ENCODE results near the gene WDR89. TPM values are rescaled to one million over a fixed set of nuclear protein-coding genes. Genes with fewer than 3 reads are reported as not detected.

WDR89 gene
- total and polyA plus RNA-seq, 9 of the 15 experiments (the other 6 are each of a cell fraction or from before 2014, with no cell fraction given): 9.3 to 25.6 (median 16.2) TPM

DNA sequence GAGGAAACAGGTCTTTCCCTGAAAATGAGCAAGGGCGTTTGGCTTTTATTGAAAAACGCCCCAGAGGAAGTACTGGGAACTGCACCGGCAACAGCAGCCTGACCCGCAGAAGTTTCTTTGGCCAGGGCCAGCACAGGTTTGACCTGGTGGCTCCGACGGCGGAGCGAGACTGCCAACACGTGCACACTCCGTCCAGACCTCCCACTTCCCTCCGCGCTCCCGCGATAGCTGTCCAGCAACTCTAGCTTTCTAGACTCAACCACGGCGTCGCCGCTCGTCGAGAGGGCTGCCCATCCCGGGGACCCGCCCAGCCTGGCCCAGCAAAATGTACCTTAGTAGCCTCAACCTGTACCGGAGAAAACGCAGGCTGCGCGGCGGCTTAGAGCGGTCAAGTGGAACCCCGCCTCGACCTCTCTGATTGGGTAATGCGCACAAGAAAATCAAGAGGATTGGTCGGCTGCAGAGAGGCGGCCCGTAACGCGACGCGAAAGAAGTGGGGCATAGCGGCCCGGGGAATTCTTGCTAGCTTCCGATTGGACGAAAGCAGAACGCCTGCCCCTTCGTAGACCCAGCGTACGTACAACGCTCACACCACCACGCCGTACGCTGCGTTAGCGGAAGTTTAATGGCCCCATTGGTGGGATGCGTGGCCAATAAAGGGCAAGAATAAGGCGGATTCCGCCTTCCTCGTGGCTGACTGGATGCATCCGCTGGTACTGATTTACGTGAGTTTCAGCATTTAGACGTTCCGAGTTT lies at the start of gene WDR89 (continued):
- TF ChIP-seq, protein P1, sequence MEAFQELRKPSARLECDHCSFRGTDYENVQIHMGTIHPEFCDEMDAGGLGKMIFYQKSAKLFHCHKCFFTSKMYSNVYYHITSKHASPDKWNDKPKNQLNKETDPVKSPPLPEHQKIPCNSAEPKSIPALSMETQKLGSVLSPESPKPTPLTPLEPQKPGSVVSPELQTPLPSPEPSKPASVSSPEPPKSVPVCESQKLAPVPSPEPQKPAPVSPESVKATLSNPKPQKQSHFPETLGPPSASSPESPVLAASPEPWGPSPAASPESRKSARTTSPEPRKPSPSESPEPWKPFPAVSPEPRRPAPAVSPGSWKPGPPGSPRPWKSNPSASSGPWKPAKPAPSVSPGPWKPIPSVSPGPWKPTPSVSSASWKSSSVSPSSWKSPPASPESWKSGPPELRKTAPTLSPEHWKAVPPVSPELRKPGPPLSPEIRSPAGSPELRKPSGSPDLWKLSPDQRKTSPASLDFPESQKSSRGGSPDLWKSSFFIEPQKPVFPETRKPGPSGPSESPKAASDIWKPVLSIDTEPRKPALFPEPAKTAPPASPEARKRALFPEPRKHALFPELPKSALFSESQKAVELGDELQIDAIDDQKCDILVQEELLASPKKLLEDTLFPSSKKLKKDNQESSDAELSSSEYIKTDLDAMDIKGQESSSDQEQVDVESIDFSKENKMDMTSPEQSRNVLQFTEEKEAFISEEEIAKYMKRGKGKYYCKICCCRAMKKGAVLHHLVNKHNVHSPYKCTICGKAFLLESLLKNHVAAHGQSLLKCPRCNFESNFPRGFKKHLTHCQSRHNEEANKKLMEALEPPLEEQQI (IDR thresholded peaks at IDR 0.05): peak; percentile 72; the same call in 1 of the 2 replicates
- TF ChIP-seq, protein P2, sequence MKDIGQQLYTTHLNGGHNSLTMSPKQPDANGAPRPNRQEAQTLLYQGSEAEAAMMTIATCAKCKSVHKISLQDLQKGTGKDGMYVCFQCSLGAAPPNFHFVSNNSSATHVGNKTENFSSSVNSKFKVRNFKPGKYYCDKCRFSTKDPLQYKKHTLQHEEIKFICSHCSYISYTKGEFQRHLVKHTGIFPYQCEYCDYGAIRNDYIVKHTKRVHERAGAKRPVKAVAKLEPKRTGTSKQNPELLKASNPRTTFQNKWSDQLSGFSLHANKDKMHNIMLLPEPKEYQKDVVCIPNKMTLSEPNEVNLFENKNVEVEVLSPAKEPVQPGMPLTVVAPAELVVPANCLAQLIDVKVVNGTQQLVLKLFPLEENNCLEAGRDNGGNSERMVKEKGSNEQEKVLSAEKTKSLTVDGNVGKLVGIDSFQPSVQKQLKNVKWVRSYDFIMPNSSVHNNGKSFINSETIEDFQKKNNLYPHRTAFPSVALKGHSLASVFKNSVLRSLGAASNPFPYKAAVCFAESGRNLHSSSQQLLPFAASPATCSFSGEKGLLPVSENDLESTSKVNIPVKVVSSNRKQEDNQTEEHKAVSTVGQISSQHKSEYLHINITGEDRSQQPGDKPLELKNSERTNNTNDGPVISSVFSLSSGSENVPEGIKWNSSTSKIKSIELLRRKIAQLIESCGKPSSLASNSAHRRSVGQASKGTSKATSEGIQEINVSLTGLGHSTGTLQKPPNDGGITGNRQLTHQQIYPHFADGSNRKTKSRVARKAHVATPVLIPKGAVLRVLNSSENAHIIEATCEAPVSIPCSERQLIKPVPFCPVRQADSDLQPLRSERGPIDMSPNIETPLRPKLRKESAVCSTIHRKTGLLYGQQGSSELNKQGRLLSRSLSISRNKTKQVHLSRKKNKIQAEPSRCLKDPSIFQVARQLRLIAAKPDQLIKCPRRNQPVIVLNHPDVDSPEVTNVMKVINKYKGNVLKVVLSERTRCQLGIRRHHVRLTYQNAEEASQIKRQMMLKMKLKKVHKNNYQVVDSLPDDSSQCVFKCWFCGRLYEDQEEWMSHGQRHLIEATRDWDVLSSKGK (CRISPR knock-in tag; IDR thresholded peaks at IDR 0.05): no peak
- TF ChIP-seq, protein P3, sequence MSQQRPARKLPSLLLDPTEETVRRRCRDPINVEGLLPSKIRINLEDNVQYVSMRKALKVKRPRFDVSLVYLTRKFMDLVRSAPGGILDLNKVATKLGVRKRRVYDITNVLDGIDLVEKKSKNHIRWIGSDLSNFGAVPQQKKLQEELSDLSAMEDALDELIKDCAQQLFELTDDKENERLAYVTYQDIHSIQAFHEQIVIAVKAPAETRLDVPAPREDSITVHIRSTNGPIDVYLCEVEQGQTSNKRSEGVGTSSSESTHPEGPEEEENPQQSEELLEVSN (IDR thresholded peaks at IDR 0.05; ENCODE audit: borderline replicate concordance in 1 of 2, extremely low read depth in 1 of 2, insufficient read depth in 1 of 2, insufficient read length in 1 of 2, low read depth in 1 of 2, low read length in 1 of 2, poor library complexity in 1 of 2, severe bottlenecking in 1 of 2): peak; percentile 85 to 95
- TF ChIP-seq POLR2H (tag; IDR thresholded peaks at IDR 0.05; ENCODE audit: low read depth) (peak; percentile 50; the same call in 1 of the 2 replicates), ESRRA (IDR thresholded peaks at IDR 0.05; ENCODE audit: borderline replicate concordance, low read depth) (0 out of 2 replicates have a peak, but pooled peaks have one; percentile 12), JUND (IDR thresholded peaks at IDR 0.05; ENCODE audit: borderline replicate concordance, low read depth, low read length) (no peak; the same call in 1 of the 2 replicates), JUND (tag; IDR thresholded peaks at IDR 0.05; ENCODE audit: borderline replicate concordance, low read depth, low read length) (no peak), CAMTA2 (CRISPR knock-in tag; conservative IDR thresholded peaks at IDR 0.05) (no peak)
- TF ChIP-seq, protein P4, sequence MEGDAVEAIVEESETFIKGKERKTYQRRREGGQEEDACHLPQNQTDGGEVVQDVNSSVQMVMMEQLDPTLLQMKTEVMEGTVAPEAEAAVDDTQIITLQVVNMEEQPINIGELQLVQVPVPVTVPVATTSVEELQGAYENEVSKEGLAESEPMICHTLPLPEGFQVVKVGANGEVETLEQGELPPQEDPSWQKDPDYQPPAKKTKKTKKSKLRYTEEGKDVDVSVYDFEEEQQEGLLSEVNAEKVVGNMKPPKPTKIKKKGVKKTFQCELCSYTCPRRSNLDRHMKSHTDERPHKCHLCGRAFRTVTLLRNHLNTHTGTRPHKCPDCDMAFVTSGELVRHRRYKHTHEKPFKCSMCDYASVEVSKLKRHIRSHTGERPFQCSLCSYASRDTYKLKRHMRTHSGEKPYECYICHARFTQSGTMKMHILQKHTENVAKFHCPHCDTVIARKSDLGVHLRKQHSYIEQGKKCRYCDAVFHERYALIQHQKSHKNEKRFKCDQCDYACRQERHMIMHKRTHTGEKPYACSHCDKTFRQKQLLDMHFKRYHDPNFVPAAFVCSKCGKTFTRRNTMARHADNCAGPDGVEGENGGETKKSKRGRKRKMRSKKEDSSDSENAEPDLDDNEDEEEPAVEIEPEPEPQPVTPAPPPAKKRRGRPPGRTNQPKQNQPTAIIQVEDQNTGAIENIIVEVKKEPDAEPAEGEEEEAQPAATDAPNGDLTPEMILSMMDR (IDR thresholded peaks at IDR 0.05 in 2 of 3, conservative IDR thresholded peaks at IDR 0.05 in 1 of 3; ENCODE audit: insufficient read depth in 2 of 3, low read depth in 1 of 3, low read length in 3 of 3): peak; percentile 55 to 83 (median 68)
- TF ChIP-seq, protein P5, sequence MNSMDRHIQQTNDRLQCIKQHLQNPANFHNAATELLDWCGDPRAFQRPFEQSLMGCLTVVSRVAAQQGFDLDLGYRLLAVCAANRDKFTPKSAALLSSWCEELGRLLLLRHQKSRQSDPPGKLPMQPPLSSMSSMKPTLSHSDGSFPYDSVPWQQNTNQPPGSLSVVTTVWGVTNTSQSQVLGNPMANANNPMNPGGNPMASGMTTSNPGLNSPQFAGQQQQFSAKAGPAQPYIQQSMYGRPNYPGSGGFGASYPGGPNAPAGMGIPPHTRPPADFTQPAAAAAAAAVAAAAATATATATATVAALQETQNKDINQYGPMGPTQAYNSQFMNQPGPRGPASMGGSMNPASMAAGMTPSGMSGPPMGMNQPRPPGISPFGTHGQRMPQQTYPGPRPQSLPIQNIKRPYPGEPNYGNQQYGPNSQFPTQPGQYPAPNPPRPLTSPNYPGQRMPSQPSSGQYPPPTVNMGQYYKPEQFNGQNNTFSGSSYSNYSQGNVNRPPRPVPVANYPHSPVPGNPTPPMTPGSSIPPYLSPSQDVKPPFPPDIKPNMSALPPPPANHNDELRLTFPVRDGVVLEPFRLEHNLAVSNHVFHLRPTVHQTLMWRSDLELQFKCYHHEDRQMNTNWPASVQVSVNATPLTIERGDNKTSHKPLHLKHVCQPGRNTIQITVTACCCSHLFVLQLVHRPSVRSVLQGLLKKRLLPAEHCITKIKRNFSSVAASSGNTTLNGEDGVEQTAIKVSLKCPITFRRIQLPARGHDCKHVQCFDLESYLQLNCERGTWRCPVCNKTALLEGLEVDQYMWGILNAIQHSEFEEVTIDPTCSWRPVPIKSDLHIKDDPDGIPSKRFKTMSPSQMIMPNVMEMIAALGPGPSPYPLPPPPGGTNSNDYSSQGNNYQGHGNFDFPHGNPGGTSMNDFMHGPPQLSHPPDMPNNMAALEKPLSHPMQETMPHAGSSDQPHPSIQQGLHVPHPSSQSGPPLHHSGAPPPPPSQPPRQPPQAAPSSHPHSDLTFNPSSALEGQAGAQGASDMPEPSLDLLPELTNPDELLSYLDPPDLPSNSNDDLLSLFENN (IDR thresholded peaks at IDR 0.05; ENCODE audit: low read depth in 2 of 2, low read length in 2 of 2): peak in 1 of 2 experiments; percentile 18; a peak in 1 of 4 replicates
